Activated naive CD8-positive, alpha-beta T cell treated with anti-CD3 and anti-CD28 coated beads for 36 hours (primary cell): ENCODE data around the gene E2F6. TPM values are rescaled to one million over a fixed set of nuclear protein-coding genes. Genes with fewer than 3 reads are reported as not detected.
"Not testable (repeated sequence)": the region's sequence is repeated elsewhere in the genome, so short reads cannot be mapped to it uniquely, and the experiment has no call there.

ENCODE experiments used
- DNase-seq: peaks from one replicate; pipeline ENCODE4 v3.0.0; 2021
- H3K27ac Mint-ChIP-seq: one replicate; pipeline ENCODE4 v1.8.0; 2022; ENCODE audit warnings: mild to moderate bottlenecking, moderate library complexity, mixed read lengths
- H3K27me3 Mint-ChIP-seq: one replicate; pipeline ENCODE4 v1.8.0; 2022; ENCODE audit warnings: mild to moderate bottlenecking, mixed read lengths
- H3K36me3 Mint-ChIP-seq: one replicate; pipeline ENCODE4 v1.8.0; 2021; ENCODE audit warnings: mild to moderate bottlenecking, mixed read lengths
- H3K4me1 Mint-ChIP-seq: one replicate; pipeline ENCODE4 v1.8.0; 2021; ENCODE audit warnings: mixed read lengths
- H3K4me3 Mint-ChIP-seq: one replicate; pipeline ENCODE4 v1.8.0; 2022; ENCODE audit warnings: mild to moderate bottlenecking, moderate library complexity, mixed read lengths
- H3K9me3 Mint-ChIP-seq: one replicate; pipeline ENCODE4 v1.8.0; 2022; ENCODE audit warnings: mixed read lengths
- total RNA-seq, 2 experiments: library from RNA; stranded (reverse); gene quantifications; one replicate each; pipeline ENCODE4 v1.2.3, GENCODE V29; 2021

The E2F6 gene
- total RNA-seq, 2 experiments from 2014 or later: 14.1 to 14.4 TPM

- H3K4me1 Mint-ChIP-seq, H3K27ac Mint-ChIP-seq, H3K27me3 Mint-ChIP-seq, H3K9me3 Mint-ChIP-seq, DNase-seq, H3K4me3 Mint-ChIP-seq, H3K36me3 Mint-ChIP-seq: not testable (repeated sequence)
Measured at GRCh38 chr2:11405074-11405406, 60.9 kb downstream of the E2F6 start.

- no peaks in the 10 kb centered on the region for H3K36me3 Mint-ChIP-seq
- H3K4me3 Mint-ChIP-seq: no peak overlapping the region
- DNase-seq: no peak
- no peak overlapping the region for H3K27ac Mint-ChIP-seq
- H3K27me3 Mint-ChIP-seq: no peaks in the 10 kb centered on the region
- no peaks in the 10 kb centered on the region for H3K4me1 Mint-ChIP-seq
- no peaks in the 10 kb centered on the region for H3K9me3 Mint-ChIP-seq
Measured at GRCh38 chr2:11404376-11405073, 61.4 kb downstream of the E2F6 start.

- Mint-ChIP-seq H3K36me3 (no peaks in the 10 kb centered on the region), H3K4me3 (no peak overlapping the region), H3K27me3 (peaks cover 6% of the 10 kb centered on the region), H3K27ac (no peak overlapping the region), H3K4me1 (no peaks in the 10 kb centered on the region), H3K9me3 (no peaks in the 10 kb centered on the region)
- DNase-seq: no peak
Measured at GRCh38 chr2:11402436-11402835, 63.5 kb downstream of the E2F6 start.

- H3K27me3 Mint-ChIP-seq: peaks cover 6% of the 10 kb centered on the region
- no peaks in the 10 kb centered on the region for H3K36me3 Mint-ChIP-seq
- H3K9me3 Mint-ChIP-seq: no peaks in the 10 kb centered on the region
- H3K27ac Mint-ChIP-seq: no peak overlapping the region
- H3K4me3 Mint-ChIP-seq: no peak overlapping the region
- H3K4me1 Mint-ChIP-seq: no peaks in the 10 kb centered on the region
- no peak for DNase-seq
Measured at GRCh38 chr2:11399438-11399762, 66.6 kb downstream of the E2F6 start.

- Mint-ChIP-seq H3K4me3 (no peak overlapping the region), H3K9me3 (no peaks in the 10 kb centered on the region), H3K27me3 (peaks cover 6% of the 10 kb centered on the region), H3K27ac (no peak overlapping the region), H3K4me1 (no peaks in the 10 kb centered on the region), H3K36me3 (no peaks in the 10 kb centered on the region)
- DNase-seq: no peak
Measured at GRCh38 chr2:11398750-11399437, 67.1 kb downstream of the E2F6 start.

GRCh38 chr2:11397513-11397912 lies 68.4 kb downstream of the E2F6 start:
- Mint-ChIP-seq H3K4me1 (no peaks in the 10 kb centered on the region), H3K27me3 (peaks cover 6% of the 10 kb centered on the region), H3K36me3 (no peaks in the 10 kb centered on the region), H3K9me3 (no peaks in the 10 kb centered on the region), H3K4me3 (no peak overlapping the region), H3K27ac (no peak overlapping the region)
- DNase-seq: no peak

GRCh38 chr2:11396467-11397445 lies 69.2 kb downstream of the E2F6 start:
- Mint-ChIP-seq H3K27me3 (peaks cover 6% of the 10 kb centered on the region), H3K36me3 (no peaks in the 10 kb centered on the region), H3K9me3 (no peaks in the 10 kb centered on the region), H3K4me1 (no peaks in the 10 kb centered on the region), H3K4me3 (no peak overlapping the region), H3K27ac (no peak overlapping the region)
- DNase-seq: no peak

GRCh38 chr2:11396021-11396420 lies 69.9 kb downstream of the E2F6 start:
- no peaks in the 10 kb centered on the region for H3K9me3 Mint-ChIP-seq
- no peaks in the 10 kb centered on the region for H3K4me1 Mint-ChIP-seq

GRCh38 chr2:11395389-11395788 lies 70.6 kb downstream of the E2F6 start:
- no peak overlapping the region for H3K27ac Mint-ChIP-seq
- H3K4me3 Mint-ChIP-seq: no peak overlapping the region
- DNase-seq: no peak
- H3K27me3 Mint-ChIP-seq: peaks cover 6% of the 10 kb centered on the region
- no peaks in the 10 kb centered on the region for H3K4me1 Mint-ChIP-seq
- H3K36me3 Mint-ChIP-seq: no peaks in the 10 kb centered on the region
- no peaks in the 10 kb centered on the region for H3K9me3 Mint-ChIP-seq

More at GRCh38 chr2:11396021-11396420, 69.9 kb downstream of the E2F6 start:
- Mint-ChIP-seq H3K4me3 (no peak overlapping the region), H3K36me3 (no peaks in the 10 kb centered on the region), H3K27ac (no peak overlapping the region), H3K27me3 (peaks cover 6% of the 10 kb centered on the region)
- no peak for DNase-seq

Other genes with a start within 250 kb of the E2F6 start
- gene ROCK2, start 121.5 kb downstream of the E2F6 start, total RNA-seq: 10 to 100 TPM; 12.6 to 12.7 TPM
- 1 to 10 TPM in 1 of 2 experiments, under 1 TPM in 1; 0.52 to 1.0 TPM for gene GREB1, start 67.9 kb upstream of the E2F6 start, total RNA-seq
- not detected for gene NTSR2, start 204.0 kb upstream of the E2F6 start, total RNA-seq